ENCODE measurements around the gene RBKS.
"Not testable (repeated sequence)": the region's sequence is repeated elsewhere in the genome, so short reads cannot be mapped to it uniquely, and the experiment has no call there.

The RBKS gene

GRCh38 chr2:27764526-27764925 is 125.7 kb downstream of the RBKS start:
- DNase-seq, result not testable (repeated sequence)

- DNase-seq, result no peak
Measured at GRCh38 chr2:27763907-27764267, 126.3 kb downstream of the RBKS start.

- no peak for DNase-seq
Measured at GRCh38 chr2:27762951-27763906, 127.0 kb downstream of the RBKS start.

GRCh38 chr2:27756544-27757498 is 133.4 kb downstream of the RBKS start:
- DNase-seq, result peak in 3 of 51 donors; percentile 7 to 20 (median 8)

- DNase-seq, result no peak
Measured at GRCh38 chr2:27756091-27756490, 134.1 kb downstream of the RBKS start.

- no peak for DNase-seq
Measured at GRCh38 chr2:27754831-27755230, 135.4 kb downstream of the RBKS start.

GRCh38 chr2:27754138-27754588 is 136.0 kb downstream of the RBKS start:
- DNase-seq, result peak in 24 of 51 donors; percentile 3 to 49 (median 13)

GRCh38 chr2:27752551-27753237 is 137.5 kb downstream of the RBKS start:
- no peak for DNase-seq

GRCh38 chr2:27751377-27751776 is 138.8 kb downstream of the RBKS start:
- no peak for DNase-seq

GRCh38 chr2:27748803-27749554 is 141.2 kb downstream of the RBKS start:
- not testable (repeated sequence) for DNase-seq

GRCh38 chr2:27747827-27748352 is 142.3 kb downstream of the RBKS start:
- DNase-seq, result no peak

- no peak for DNase-seq
Measured at GRCh38 chr2:27746325-27746724, 143.9 kb downstream of the RBKS start.

- DNase-seq, result not testable (repeated sequence)
Measured at GRCh38 chr2:27745494-27745893, 144.7 kb downstream of the RBKS start.

GRCh38 chr2:27742571-27742970 is 147.6 kb downstream of the RBKS start:
- no peak for DNase-seq

- no peak for DNase-seq
Measured at GRCh38 chr2:27741673-27742072, 148.5 kb downstream of the RBKS start.

- no peak for DNase-seq
Measured at GRCh38 chr2:27739058-27739373, 151.2 kb downstream of the RBKS start.

- no peak for DNase-seq
Measured at GRCh38 chr2:27738349-27739057, 151.7 kb downstream of the RBKS start.

- DNase-seq, result no peak
Measured at GRCh38 chr2:27737676-27738348, 152.4 kb downstream of the RBKS start.

- DNase-seq, result no peak
Measured at GRCh38 chr2:27736890-27737204, 153.3 kb downstream of the RBKS start.

Data from hypothalamus (tissue), 51 donors.